NOMO-1 treated with DMSO at 0.1 percent for 48 hours (cell line): ENCODE data around the gene SC5D.

ENCODE experiments used
- DNase-seq: peaks from one replicate; lab custom pipeline; 2025; ENCODE audit not compliant: unreplicated experiment; lab: John Stamatoyannopoulos, UW

The SC5D gene

GRCh38 chr11:121352251-121352891 lies 59.8 kb downstream of the SC5D start:
- DNase-seq = no peak

GRCh38 chr11:121354192-121354591 lies 61.6 kb downstream of the SC5D start:
- no peak for DNase-seq

GRCh38 chr11:121356357-121356756 lies 63.8 kb downstream of the SC5D start:
- no peak for DNase-seq
